ENCODE measurements around the gene MPZL2.

DNA sequence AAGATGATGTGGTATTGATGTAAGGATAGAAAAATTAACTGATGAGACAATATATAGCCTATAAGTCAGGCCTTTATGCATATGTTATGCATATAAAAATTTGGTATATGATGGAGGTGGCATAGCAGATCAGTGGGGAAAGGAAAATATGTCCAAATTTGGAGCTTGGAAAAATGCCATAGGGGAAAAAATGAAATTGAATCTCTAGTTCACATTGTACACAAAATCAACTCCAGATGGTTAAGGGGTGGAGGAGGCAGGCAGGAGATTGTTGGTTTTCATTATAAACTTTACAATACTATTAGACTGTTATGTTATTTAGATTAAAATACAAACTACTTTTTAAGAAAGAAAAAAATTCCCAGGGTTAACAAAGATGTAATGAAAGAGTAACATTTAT is 25.3 kb upstream of the MPZL2 start:
- TF ChIP-seq, protein P1, sequence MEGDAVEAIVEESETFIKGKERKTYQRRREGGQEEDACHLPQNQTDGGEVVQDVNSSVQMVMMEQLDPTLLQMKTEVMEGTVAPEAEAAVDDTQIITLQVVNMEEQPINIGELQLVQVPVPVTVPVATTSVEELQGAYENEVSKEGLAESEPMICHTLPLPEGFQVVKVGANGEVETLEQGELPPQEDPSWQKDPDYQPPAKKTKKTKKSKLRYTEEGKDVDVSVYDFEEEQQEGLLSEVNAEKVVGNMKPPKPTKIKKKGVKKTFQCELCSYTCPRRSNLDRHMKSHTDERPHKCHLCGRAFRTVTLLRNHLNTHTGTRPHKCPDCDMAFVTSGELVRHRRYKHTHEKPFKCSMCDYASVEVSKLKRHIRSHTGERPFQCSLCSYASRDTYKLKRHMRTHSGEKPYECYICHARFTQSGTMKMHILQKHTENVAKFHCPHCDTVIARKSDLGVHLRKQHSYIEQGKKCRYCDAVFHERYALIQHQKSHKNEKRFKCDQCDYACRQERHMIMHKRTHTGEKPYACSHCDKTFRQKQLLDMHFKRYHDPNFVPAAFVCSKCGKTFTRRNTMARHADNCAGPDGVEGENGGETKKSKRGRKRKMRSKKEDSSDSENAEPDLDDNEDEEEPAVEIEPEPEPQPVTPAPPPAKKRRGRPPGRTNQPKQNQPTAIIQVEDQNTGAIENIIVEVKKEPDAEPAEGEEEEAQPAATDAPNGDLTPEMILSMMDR (IDR thresholded peaks at IDR 0.05), result no peak
- no peak for TF ChIP-seq POLR2A (IDR thresholded peaks at IDR 0.05)
